HEK293 (cell line): ENCODE results near the gene REEP6.

Experiments used
- CTCF ChIP-seq: fragments of 450-650 bp; formaldehyde crosslinking; IDR thresholded peaks from 2 replicates; pipeline ENCODE4 v1.5.1; 2016; ENCODE audit warnings: missing biosample characterization, missing genetic modification characterization
- HOXA7 ChIP-seq: sonication (generic); formaldehyde crosslinking; IDR thresholded peaks from 2 replicates; pipeline ENCODE4 v1.8.1; 2022; ENCODE audit warnings: missing genetic modification reagents, borderline replicate concordance
- KLF8 ChIP-seq: fragments of 450-650 bp; formaldehyde crosslinking; IDR thresholded peaks from 2 replicates; pipeline ENCODE4 v1.5.1; 2016; ENCODE audit warnings: missing biosample characterization, missing genetic modification characterization
- MYNN ChIP-seq: fragments of 450-650 bp; formaldehyde crosslinking; IDR thresholded peaks from 2 replicates; pipeline ENCODE4 v1.5.1; 2016; ENCODE audit warnings: missing biosample characterization, missing genetic modification characterization, borderline replicate concordance
- PRDM1 ChIP-seq: fragments of 450-650 bp; formaldehyde crosslinking; IDR thresholded peaks from 2 replicates; pipeline ENCODE4; 2016; ENCODE audit warnings: missing biosample characterization, missing genetic modification characterization
- RBAK ChIP-seq: fragments of 450-650 bp; formaldehyde crosslinking; IDR thresholded peaks from 2 replicates; pipeline ENCODE4 v1.5.1; 2016; ENCODE audit warnings: missing biosample characterization, missing genetic modification characterization
- ZNF138 ChIP-seq: fragments of 450-650 bp; formaldehyde crosslinking; IDR thresholded peaks from 2 replicates; pipeline ENCODE4 v1.5.1; 2016; ENCODE audit warnings: missing biosample characterization, missing genetic modification characterization, borderline replicate concordance
- ZNF174 ChIP-seq: fragments of 450-650 bp; formaldehyde crosslinking; IDR thresholded peaks from 2 replicates; pipeline ENCODE4 v1.5.0; 2017; ENCODE audit warnings: missing biosample characterization, mild to moderate bottlenecking, missing genetic modification characterization
- ZNF600 ChIP-seq: fragments of 450-650 bp; formaldehyde crosslinking; IDR thresholded peaks from 2 replicates; pipeline ENCODE4 v1.5.1; 2016; ENCODE audit warnings: missing biosample characterization, missing genetic modification characterization
- ZNF747 ChIP-seq: fragments of 450-650 bp; formaldehyde crosslinking; IDR thresholded peaks from 2 replicates; pipeline ENCODE4 v1.5.1; 2016; ENCODE audit warnings: missing biosample characterization, missing genetic modification characterization
- TF ChIP-seq, protein P1 (sequence below): fragments of 450-650 bp; formaldehyde crosslinking; IDR thresholded peaks from 2 replicates; pipeline ENCODE4 v1.5.1; 2016; ENCODE audit warnings: missing biosample characterization, missing genetic modification characterization

DNA sequence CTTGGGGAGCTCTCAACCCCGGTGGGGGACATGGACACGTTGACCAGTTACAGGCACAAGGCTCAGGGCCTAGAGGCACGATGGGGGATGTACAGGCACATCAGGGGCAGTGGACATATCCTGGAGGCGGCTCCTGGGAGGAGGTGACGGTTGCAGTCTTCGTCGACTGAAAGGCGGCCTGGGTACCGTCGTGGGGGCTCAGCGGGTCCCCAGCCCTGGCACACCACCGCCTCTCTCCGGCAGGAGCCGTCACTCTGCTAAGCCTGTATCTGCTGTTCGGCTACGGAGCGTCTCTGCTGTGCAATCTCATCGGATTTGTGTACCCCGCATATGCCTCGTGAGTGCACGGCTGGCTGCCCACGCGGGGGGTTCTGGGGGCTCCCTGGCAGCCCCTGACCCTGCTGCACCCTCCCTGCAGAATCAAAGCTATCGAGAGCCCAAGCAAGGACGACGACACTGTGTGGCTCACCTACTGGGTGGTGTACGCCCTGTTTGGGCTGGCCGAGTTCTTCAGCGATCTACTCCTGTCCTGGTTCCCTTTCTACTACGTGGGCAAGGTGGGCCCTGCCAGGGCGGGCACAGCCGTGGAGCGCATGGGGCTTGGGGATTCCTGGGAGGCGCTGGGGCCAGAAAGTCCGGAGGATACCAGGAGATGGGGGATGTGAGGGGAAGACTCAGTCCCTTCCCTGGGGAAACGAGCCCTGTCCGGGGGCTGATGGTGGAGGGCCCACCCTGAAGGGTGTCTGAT lies 4.2 kb downstream of the REEP6 start:
- TF ChIP-seq ZNF747 (tag by site-specific recombination) (no peak), CTCF (no peak), MYNN (tag by site-specific recombination) (no peak), ZNF138 (tag by site-specific recombination) (no peak), ZNF174 (tag by site-specific recombination) (no peak), PRDM1 (no peak), RBAK (tag by site-specific recombination) (no peak), HOXA7 (CRISPR knock-in tag) (no peak), KLF8 (tag by site-specific recombination) (no peak), ZNF600 (tag by site-specific recombination) (no peak)
- TF ChIP-seq, protein P1, sequence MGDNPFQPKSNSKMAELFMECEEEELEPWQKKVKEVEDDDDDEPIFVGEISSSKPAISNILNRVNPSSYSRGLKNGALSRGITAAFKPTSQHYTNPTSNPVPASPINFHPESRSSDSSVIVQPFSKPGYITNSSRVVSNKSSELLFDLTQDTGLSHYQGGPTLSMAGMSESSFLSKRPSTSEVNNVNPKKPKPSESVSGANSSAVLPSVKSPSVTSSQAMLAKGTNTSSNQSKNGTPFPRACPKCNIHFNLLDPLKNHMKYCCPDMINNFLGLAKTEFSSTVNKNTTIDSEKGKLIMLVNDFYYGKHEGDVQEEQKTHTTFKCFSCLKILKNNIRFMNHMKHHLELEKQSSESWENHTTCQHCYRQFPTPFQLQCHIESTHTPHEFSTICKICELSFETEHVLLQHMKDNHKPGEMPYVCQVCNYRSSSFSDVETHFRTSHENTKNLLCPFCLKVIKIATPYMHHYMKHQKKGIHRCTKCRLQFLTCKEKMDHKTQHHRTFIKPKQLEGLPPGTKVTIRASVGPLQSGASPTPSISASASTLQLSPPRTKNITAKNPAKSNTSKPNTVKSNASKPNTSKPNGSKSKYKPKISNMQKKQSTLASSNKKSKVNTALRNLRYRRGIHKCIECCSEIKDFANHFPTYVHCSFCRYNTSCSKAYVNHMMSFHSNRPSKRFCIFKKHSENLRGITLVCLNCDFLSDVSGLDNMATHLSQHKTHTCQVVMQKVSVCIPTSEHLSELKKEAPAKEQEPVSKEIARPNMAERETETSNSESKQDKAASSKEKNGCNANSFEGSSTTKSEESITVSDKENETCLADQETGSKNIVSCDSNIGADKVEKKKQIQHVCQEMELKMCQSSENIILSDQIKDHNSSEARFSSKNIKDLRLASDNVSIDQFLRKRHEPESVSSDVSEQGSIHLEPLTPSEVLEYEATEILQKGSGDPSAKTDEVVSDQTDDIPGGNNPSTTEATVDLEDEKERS = no peak
